ENCODE results near the gene KRT37. TPM values are rescaled to one million over a fixed set of nuclear protein-coding genes. Genes with fewer than 3 reads are reported as not detected.

Gene KRT37
- total RNA-seq, 1 experiment from 2014 or later = not detected

DNA sequence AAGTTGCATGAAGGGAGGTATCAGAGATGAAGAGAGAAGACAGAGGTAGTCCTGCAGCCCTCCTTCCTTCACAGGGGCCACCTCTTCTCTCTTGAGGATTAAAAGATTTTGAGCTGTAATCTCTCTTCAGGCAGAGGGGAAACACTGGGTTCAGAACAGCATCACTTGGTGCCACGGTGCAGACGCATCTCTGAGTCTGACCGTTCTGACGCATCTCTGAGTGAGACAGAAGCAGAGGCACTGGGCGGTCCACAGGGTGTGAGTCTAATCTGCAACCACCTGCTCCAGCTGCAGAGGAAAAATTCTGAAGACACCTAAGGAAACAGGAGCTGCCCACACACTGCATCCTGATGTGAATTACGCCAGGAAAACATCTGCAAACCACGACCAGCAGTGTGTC, 5.3 kb upstream of the KRT37 start:
- H2BK20ac ChIP-seq (ENCODE audit: low read depth, low read length, poor library complexity, severe bottlenecking) = no peak overlapping the region
- no peaks in the 10 kb centered on the region for H3K9me3 Mint-ChIP-seq
- DNase-seq = no peak

More for the DNA sequence above, 5.3 kb upstream of the KRT37 start:
- Histone ChIP-seq H3K23me2 (ENCODE audit: insufficient read length, low read depth, low read length, poor library complexity, severe bottlenecking) (no peaks in the 10 kb centered on the region), H2BK120ac (ENCODE audit: low read depth, low read length, poor library complexity, severe bottlenecking) (no peak overlapping the region), H3K4ac (ENCODE audit: low read depth, low read length) (no peak overlapping the region), H2AFZ (ENCODE audit: low read length) (no peak overlapping the region), H4K91ac (ENCODE audit: insufficient read length, low read depth, low read length) (no peak overlapping the region), H4K5ac (ENCODE audit: insufficient read length, low read depth, low read length) (no peak overlapping the region), H3K18ac (ENCODE audit: insufficient read length, low read depth, low read length) (no peak overlapping the region), H3K56ac (ENCODE audit: insufficient read length, low read depth, low read length) (no peak overlapping the region), H3K79me1 (ENCODE audit: insufficient read depth, low read depth, low read length, poor library complexity, severe bottlenecking) (no peaks in the 10 kb centered on the region), H3K23ac (ENCODE audit: insufficient read length, low read depth, low read length) (no peak overlapping the region), H3K27me3 (ENCODE audit: insufficient read depth, low read length) (no peaks in the 10 kb centered on the region), H3K9me3 (ENCODE audit: control insufficient read depth, low read depth, low read length) (no peaks in the 10 kb centered on the region), H2BK12ac (ENCODE audit: insufficient read length, low read depth, low read length) (no peak overlapping the region), H3K9ac (ENCODE audit: extremely low read depth, insufficient read length, low read length) (no peak overlapping the region), H4K8ac (replicated peaks; ENCODE audit: insufficient read length, low read depth, low read length) (no peak overlapping the region), H3T11ph (ENCODE audit: low read length) (no peak overlapping the region), H4K20me1 (ENCODE audit: control insufficient read depth, insufficient read depth, insufficient read length) (no peaks in the 10 kb centered on the region), H3K79me2 (ENCODE audit: insufficient read depth, low read length) (no peaks in the 10 kb centered on the region), H3K4me1 (ENCODE audit: insufficient read depth, low read length) (no peaks in the 10 kb centered on the region), H3K27ac (ENCODE audit: insufficient read length, low read depth, low read length) (no peak overlapping the region), H3K14ac (ENCODE audit: insufficient read depth, low read length) (no peak overlapping the region), H2AK5ac (ENCODE audit: insufficient read length, low read length) (no peak overlapping the region), H3K4me2 (ENCODE audit: insufficient read depth, insufficient read length, low read length) (no peak overlapping the region), H2BK5ac (ENCODE audit: insufficient read length, low read length) (no peak overlapping the region), H2BK15ac (ENCODE audit: low read depth, low read length) (no peak overlapping the region)
- Mint-ChIP-seq H3K4me3 (no peak overlapping the region), H3K36me3 (ENCODE audit: insufficient read depth in 1 of 3, low read depth in 3 of 3) (no peaks in the 10 kb centered on the region), H3K4me1 (peaks cover 9 to 11% of the 10 kb centered on the region in 2 experiments), H3K27ac (no peak overlapping the region), H3K27me3 (ENCODE audit: low read depth) (peaks cover 2% of the 10 kb centered on the region; the same call in 1 of the 2 replicates)
- TF ChIP-seq, protein P1, sequence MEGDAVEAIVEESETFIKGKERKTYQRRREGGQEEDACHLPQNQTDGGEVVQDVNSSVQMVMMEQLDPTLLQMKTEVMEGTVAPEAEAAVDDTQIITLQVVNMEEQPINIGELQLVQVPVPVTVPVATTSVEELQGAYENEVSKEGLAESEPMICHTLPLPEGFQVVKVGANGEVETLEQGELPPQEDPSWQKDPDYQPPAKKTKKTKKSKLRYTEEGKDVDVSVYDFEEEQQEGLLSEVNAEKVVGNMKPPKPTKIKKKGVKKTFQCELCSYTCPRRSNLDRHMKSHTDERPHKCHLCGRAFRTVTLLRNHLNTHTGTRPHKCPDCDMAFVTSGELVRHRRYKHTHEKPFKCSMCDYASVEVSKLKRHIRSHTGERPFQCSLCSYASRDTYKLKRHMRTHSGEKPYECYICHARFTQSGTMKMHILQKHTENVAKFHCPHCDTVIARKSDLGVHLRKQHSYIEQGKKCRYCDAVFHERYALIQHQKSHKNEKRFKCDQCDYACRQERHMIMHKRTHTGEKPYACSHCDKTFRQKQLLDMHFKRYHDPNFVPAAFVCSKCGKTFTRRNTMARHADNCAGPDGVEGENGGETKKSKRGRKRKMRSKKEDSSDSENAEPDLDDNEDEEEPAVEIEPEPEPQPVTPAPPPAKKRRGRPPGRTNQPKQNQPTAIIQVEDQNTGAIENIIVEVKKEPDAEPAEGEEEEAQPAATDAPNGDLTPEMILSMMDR (conservative IDR thresholded peaks at IDR 0.05) = no peak
- WGBS (ENCODE audit: extremely low coverage, insufficient read length, low lambda C conversion rate) = no CpG with 5 or more reads among the region's 7 CpGs
